Epithelial cell of esophagus (primary cell): ENCODE measurements around the gene ABCG4.
"Not testable (repeated sequence)": the region's sequence is repeated elsewhere in the genome, so short reads cannot be mapped to it uniquely, and the experiment has no call there.

Experiments
- DNase-seq: peaks from one replicate; pipeline ENCODE4 v3.0.0; 2010; ENCODE audit warnings: low read depth
- H3K4me3 ChIP-seq: 2 replicates; pipeline ENCODE4 v1.5.1; 2011; ENCODE audit warnings: mild to moderate bottlenecking, low read length, control low read depth
- TF ChIP-seq, protein P1 (sequence below): IDR thresholded peaks from 2 replicates; pipeline ENCODE4 v1.5.1; 2011; ENCODE audit warnings: low read depth, mild to moderate bottlenecking, low read length, control low read depth, inconsistent platforms; ENCODE audit not compliant: insufficient read depth; ENCODE audit errors: missing control alignments

The ABCG4 gene

GRCh38 chr11:119121008-119121810 is 27.6 kb upstream of the ABCG4 start, which contains the start of gene HINFP:
Gene HINFP (plus strand): TSS chr11:119121580. CDS start chr11:119126945, 5,365 bp downstream.
- TF ChIP-seq, protein P1, sequence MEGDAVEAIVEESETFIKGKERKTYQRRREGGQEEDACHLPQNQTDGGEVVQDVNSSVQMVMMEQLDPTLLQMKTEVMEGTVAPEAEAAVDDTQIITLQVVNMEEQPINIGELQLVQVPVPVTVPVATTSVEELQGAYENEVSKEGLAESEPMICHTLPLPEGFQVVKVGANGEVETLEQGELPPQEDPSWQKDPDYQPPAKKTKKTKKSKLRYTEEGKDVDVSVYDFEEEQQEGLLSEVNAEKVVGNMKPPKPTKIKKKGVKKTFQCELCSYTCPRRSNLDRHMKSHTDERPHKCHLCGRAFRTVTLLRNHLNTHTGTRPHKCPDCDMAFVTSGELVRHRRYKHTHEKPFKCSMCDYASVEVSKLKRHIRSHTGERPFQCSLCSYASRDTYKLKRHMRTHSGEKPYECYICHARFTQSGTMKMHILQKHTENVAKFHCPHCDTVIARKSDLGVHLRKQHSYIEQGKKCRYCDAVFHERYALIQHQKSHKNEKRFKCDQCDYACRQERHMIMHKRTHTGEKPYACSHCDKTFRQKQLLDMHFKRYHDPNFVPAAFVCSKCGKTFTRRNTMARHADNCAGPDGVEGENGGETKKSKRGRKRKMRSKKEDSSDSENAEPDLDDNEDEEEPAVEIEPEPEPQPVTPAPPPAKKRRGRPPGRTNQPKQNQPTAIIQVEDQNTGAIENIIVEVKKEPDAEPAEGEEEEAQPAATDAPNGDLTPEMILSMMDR: no peak
- H3K4me3 ChIP-seq: peak within 1 kb of the TSS; percentile 96
- peak; percentile 100 for DNase-seq

DNA sequence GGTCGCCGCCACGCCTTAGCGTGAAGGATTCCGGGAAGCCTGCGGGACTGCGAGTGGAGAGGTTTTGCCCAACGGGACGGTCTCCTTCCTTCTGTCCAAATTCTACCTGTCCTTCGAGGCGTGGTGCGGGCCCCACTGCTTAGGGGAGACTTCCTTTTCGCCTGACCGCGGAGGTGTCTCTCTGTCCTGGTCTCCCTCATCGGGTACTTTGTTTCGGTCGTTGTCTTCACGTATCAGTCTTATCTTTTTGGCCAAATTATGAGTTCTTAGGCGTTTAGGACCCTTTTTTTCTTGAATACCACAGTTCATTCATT is 27.1 kb upstream of the ABCG4 start:
- H3K4me3 ChIP-seq: peak overlapping the region; percentile 96
- no peak for DNase-seq
- TF ChIP-seq, protein P1: no peak

DNA sequence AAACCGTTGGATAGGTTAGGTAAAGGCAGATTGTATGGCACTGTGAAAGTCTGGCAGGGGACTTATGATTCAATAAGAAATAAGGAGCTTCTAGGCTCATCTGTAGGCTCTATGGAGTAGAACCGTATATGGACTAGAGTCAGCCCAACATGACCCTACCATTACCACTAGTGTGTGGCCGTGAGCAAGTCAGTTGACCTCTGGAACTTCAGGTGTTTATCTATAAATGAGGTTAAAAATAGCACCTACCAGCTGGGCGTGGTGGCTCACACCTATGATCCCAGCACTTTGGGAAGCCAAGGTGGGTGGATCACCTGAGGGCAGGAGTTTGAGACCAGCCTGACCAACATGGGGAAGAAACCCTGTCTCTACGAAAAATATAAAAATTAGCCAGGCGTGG is 23.0 kb upstream of the ABCG4 start:
- TF ChIP-seq, protein P1: no peak
- DNase-seq: no peak
- H3K4me3 ChIP-seq: no peak overlapping the region

DNA sequence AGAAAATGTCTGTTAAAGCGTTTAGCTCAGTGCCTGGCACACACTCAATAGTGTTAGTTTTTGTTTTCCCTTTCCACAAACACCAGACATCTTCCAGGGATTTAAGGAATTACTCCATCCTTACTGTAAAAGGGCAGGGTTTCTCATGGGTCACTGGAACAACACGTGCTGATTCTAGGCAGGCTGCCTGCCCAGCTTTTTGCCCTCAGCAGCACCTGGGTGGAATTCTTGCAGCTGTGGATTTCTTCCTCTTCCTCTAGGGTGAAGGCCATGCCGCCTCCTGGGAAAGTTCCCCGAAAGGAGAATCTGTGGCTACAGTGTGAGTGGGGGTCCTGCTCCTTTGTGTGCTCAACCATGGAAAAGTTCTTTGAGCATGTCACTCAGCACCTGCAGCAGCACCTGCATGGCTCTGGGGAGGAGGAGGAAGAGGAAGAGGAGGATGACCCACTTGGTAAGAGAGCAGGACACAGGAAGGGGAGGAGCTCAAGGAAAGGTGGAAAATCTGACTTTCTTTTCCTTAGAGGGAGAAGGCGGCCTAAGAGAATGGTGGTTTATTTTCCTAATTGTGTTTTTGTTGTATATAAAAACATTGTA is 22.1 kb upstream of the ABCG4 start:
- TF ChIP-seq, protein P1: no peak
- H3K4me3 ChIP-seq: no peak overlapping the region
- no peak for DNase-seq

- DNase-seq: no peak
- H3K4me3 ChIP-seq: no peak overlapping the region
- TF ChIP-seq, protein P1: no peak
Observed at GRCh38 chr11:119130662-119131061, 18.2 kb upstream of the ABCG4 start.

GRCh38 chr11:119134389-119134978 is 14.4 kb upstream of the ABCG4 start:
- TF ChIP-seq, protein P1: peak; percentile 58
- DNase-seq: peak; percentile 20
- H3K4me3 ChIP-seq: no peak overlapping the region

GRCh38 chr11:119139276-119139675 is 9.6 kb upstream of the ABCG4 start:
- not testable (repeated sequence) for DNase-seq, H3K4me3 ChIP-seq
